Posterior vena cava (tissue), 2 donors: ENCODE results near the gene FMO2. TPM values are rescaled to one million over a fixed set of nuclear protein-coding genes. Genes with fewer than 3 reads are reported as not detected.

Source experiments
- DNase-seq: peaks from one replicate; pipeline ENCODE4 v3.0.0-alpha.2; 2020; ENCODE audit warnings: low spot score
- intact Hi-C, 2 donors: fragments of 100-400 bp; cut with DNase I; formaldehyde crosslinking; loops; one replicate each; pipeline versions ENCODE4 v1.14.1 to v1.14.2; 2022 to 2023
- total RNA-seq, 2 donors: library from RNA; stranded (reverse); fragmentation: NEBNext Ultra II Directional; extraction: Animal tissue kit (Norgen Biotek cat#: 25700); gene quantifications; one replicate each; pipeline ENCODE4 v1.2.1, GENCODE V29; 2021
- donor health status: DM: yes; HTN: yes; CAD: no.
- donor health status: DM: yes; HTN: yes; CAD: no.

FMO2 gene
- total RNA-seq, 2 donors from 2014 or later, result 41.0 to 42.3 TPM

GRCh38 chr1:171251042-171251951, 66.2 kb downstream of the FMO2 start:
- intact Hi-C loops, result loop anchor here in 1 of 2 donors (10.0 kb wide), 1 partner anchor 64 kb away; the partner anchor contains the start of gene FMO4
- DNase-seq, result no peak

DNA sequence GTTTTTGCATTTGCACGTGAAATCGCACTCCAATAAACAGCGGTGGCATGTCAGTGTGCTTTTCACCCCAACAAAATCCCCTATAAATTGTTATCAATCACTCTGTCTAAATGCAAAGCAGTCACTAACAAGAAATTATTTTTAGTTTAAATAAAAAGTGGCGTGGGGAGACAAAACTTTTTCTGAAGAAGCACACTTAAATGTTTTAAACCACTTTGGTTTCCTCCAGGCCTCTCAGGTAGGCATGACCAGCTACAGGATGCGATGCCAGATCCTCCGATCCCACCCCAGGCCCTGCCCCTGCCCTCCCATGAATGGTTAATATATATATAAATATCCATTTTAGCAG, 66.8 kb downstream of the FMO2 start:
- intact Hi-C loops, result loop anchor here in 1 of 2 donors (10.0 kb wide), 1 partner anchor 63 kb away; the partner anchor contains the start of gene FMO4
- DNase-seq, result no peak

DNA sequence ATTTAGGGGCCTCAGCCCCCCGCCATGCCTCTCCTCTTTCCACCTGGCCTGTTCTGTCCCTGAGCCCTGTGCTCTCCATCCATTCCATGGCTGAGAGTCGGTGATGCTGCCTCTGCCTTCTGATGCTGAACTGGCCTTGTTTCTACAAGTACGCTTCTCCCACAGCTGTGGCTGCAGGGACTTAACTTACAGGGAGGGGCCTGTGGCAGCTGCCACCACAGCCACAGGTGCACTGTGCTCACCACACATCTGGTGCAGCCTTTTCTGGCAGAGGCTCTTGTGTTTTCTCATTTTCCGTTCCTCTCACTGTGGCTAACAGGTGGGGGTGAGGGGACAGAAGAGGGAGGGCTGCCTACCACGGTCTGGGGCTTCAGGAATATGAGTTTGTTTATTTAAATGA, 67.4 kb downstream of the FMO2 start:
- intact Hi-C loops, result loop anchor here in 1 of 2 donors (10.0 kb wide), 1 partner anchor 62 kb away; the partner anchor contains the start of gene FMO4
- no peak for DNase-seq

DNA sequence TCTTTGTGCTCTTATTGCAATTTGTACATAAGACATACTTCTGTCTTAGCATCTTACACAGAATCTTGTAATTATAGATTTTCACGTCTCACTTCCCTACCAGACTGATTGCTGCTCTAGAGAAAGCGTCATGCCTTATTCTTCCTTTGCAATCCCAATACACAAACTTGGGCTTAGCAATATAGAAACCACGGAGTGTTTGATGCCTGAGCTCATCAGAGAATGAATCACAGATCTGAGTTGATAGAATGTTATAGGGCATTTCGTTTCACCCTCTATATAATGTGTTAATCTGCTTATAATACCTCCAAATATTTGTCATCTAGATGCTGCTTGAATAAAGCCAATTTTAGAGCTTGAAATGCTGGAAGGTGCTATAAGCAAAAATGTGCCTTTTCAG, 69.8 kb downstream of the FMO2 start:
- no peak for DNase-seq
- intact Hi-C loops, result loop anchor here in 1 of 2 donors (10.0 kb wide), 1 partner anchor 60 kb away; the partner anchor contains the start of gene FMO4

GRCh38 chr1:171256940-171257606, 72.0 kb downstream of the FMO2 start:
- intact Hi-C loops, result loop anchor here in 1 of 2 donors (10.0 kb wide), 1 partner anchor 58 kb away; the partner anchor contains the start of gene FMO4
- no peak for DNase-seq

DNA sequence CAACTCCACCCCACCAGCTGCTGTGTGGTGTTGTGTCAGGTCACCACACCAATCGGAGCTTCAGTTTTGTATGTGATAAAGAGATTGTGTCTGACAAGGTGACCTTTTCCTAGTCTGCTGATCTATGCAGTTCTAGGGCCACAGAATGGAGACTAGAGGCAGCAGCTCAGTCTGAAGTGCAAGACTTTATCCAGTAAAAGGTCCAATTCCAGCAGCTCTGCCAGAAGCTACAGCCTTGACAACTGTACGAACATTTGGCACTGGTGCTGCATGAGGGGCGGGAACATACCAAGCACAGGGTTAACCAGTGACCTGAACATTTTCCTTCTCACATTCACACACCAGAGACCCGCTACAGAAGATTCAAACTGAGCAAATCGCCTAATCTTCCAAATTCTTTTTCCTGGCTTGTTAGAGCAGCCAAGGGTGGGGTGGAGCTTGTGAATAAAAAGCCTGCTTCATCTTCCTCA, 72.5 kb downstream of the FMO2 start:
- DNase-seq, result no peak
- intact Hi-C loops, result loop anchor here in 1 of 2 donors (10.0 kb wide), 1 partner anchor 57 kb away; the partner anchor contains the start of gene FMO4

GRCh38 chr1:171258429-171258828, 73.3 kb downstream of the FMO2 start:
- no peak for DNase-seq
- intact Hi-C loops, result loop anchor here in 1 of 2 donors (10.0 kb wide), 1 partner anchor 56 kb away; the partner anchor contains the start of gene FMO4

- DNase-seq, result no peak
- intact Hi-C loops, result loop anchor here in 1 of 2 donors (10.0 kb wide), 1 partner anchor 56 kb away; the partner anchor contains the start of gene FMO4
Observed at GRCh38 chr1:171258943-171259342, 73.8 kb downstream of the FMO2 start.

Other genes starting within 250 kb of the FMO2 start
- under 1 TPM; 0.24 to 0.46 TPM for gene MROH9, start 249.8 kb upstream of the FMO2 start, total RNA-seq
- gene FMO3, start 94.4 kb upstream of the FMO2 start, total RNA-seq, result 1 to 10 TPM in 1 of 2 donors, under 1 TPM in 1; 0.90 to 2.2 TPM
- gene FMO1, start 63.2 kb downstream of the FMO2 start, total RNA-seq, result 1 to 10 TPM; 1.0 to 2.2 TPM
- gene FMO4, start 128.9 kb downstream of the FMO2 start, total RNA-seq, result 1 to 10 TPM; 3.0 to 4.6 TPM